Stimulated activated CD8-positive, alpha-beta memory T cell treated with anti-CD3 and anti-CD28 coated beads, Interleukin-15, amount 100 ng/mL, for 1 hour (primary cell): ENCODE results near the gene TNRC6C.

ENCODE experiments used
- DNase-seq: peaks from one replicate; pipeline ENCODE4 v3.0.0-alpha.2; 2020; ENCODE audit warnings: low read depth

Gene TNRC6C

GRCh38 chr17:78016852-78017251 lies 58.3 kb downstream of the TNRC6C start:
- no peak for DNase-seq

GRCh38 chr17:78019367-78019975 lies 61.0 kb downstream of the TNRC6C start:
- no peak for DNase-seq

- no peak for DNase-seq
These were observed 61.6 kb downstream of the TNRC6C start for GRCh38 chr17:78019976-78020716.

GRCh38 chr17:78020717-78021108 lies 62.2 kb downstream of the TNRC6C start:
- DNase-seq, result no peak

GRCh38 chr17:78022425-78022824 lies 63.9 kb downstream of the TNRC6C start:
- no peak for DNase-seq

- DNase-seq, result no peak
These were observed 64.5 kb downstream of the TNRC6C start for GRCh38 chr17:78023042-78023441.

- no peak for DNase-seq
These were observed 67.9 kb downstream of the TNRC6C start for GRCh38 chr17:78026381-78026780.

- no peak for DNase-seq
These were observed 68.6 kb downstream of the TNRC6C start for GRCh38 chr17:78027121-78027520.

GRCh38 chr17:78029697-78030096 lies 71.2 kb downstream of the TNRC6C start:
- no peak for DNase-seq

- no peak for DNase-seq
These were observed 72.9 kb downstream of the TNRC6C start for GRCh38 chr17:78031435-78031834.

GRCh38 chr17:78032166-78032565 lies 73.7 kb downstream of the TNRC6C start:
- DNase-seq, result no peak

- DNase-seq, result no peak
These were observed 76.1 kb downstream of the TNRC6C start for GRCh38 chr17:78034429-78035091.

GRCh38 chr17:78037280-78037679 lies 78.8 kb downstream of the TNRC6C start:
- DNase-seq, result no peak

GRCh38 chr17:78038748-78039288 lies 80.3 kb downstream of the TNRC6C start:
- no peak for DNase-seq

- no peak for DNase-seq
These were observed 81.1 kb downstream of the TNRC6C start for GRCh38 chr17:78039581-78039980.

GRCh38 chr17:78040440-78041385 lies 82.2 kb downstream of the TNRC6C start:
- DNase-seq, result no peak

- no peak for DNase-seq
These were observed 83.1 kb downstream of the TNRC6C start for GRCh38 chr17:78041386-78042179.

- DNase-seq, result no peak
These were observed 84.0 kb downstream of the TNRC6C start for GRCh38 chr17:78042542-78042941.

- DNase-seq, result no peak
These were observed 84.5 kb downstream of the TNRC6C start for GRCh38 chr17:78043031-78043430.

- no peak for DNase-seq
These were observed 85.9 kb downstream of the TNRC6C start for GRCh38 chr17:78044280-78044835.

- no peak for DNase-seq
These were observed 86.8 kb downstream of the TNRC6C start for GRCh38 chr17:78045316-78045715.
